Calu3 (cell line): ENCODE measurements around the gene ANO4. TPM values are rescaled to one million over a fixed set of nuclear protein-coding genes. Genes with fewer than 3 reads are reported as not detected.

Source experiments
- BruUV-seq: library from RNA; stranded (reverse); fragments of 400-500 nt; replicated peaks from 2 replicates; lab custom pipeline; 2021; lab: Mats Ljungman, UMichigan
- CTCF ChIA-PET: fragments of 300-600 bp; sonication (Branson Sonifier 250); formaldehyde crosslinking; loops from one replicate; lab custom pipeline; 2022; ENCODE audit warnings: antibody characterized with exemption; lab: Charles Lee
- DNase-seq: peaks from one replicate; pipeline ENCODE4 v3.0.0; 2022
- H3K27ac Mint-ChIP-seq: one replicate; pipeline ENCODE4 v1.8.0; 2022; ENCODE audit warnings: mixed read lengths; ENCODE audit not compliant: unreplicated experiment
- H3K27me3 Mint-ChIP-seq: one replicate; pipeline ENCODE4 v1.8.0; 2022; ENCODE audit warnings: mixed read lengths; ENCODE audit not compliant: unreplicated experiment
- H3K36me3 Mint-ChIP-seq: one replicate; pipeline ENCODE4 v1.8.0; 2022; ENCODE audit warnings: mild to moderate bottlenecking, moderate library complexity, mixed read lengths; ENCODE audit not compliant: insufficient read depth, unreplicated experiment
- H3K4me1 Mint-ChIP-seq: one replicate; pipeline ENCODE4 v1.8.0; 2022; ENCODE audit warnings: mild to moderate bottlenecking, low read depth, mixed read lengths; ENCODE audit not compliant: unreplicated experiment
- H3K4me3 Mint-ChIP-seq: one replicate; pipeline ENCODE4 v1.8.0; 2022; ENCODE audit warnings: mild to moderate bottlenecking, low read depth, moderate library complexity, mixed read lengths; ENCODE audit not compliant: unreplicated experiment
- H3K9me3 Mint-ChIP-seq: one replicate; pipeline ENCODE4 v1.8.0; 2022; ENCODE audit warnings: low read depth, mixed read lengths; ENCODE audit not compliant: unreplicated experiment
- CTCF ChIP-seq: fragments of 200-600 bp; IDR thresholded peaks from one replicate; pipeline ENCODE4 v1.8.0; 2022; ENCODE audit warnings: antibody characterized with exemption; ENCODE audit not compliant: unreplicated experiment
- intact Hi-C: fragments of 100-400 bp; cut with micrococcal nuclease; formaldehyde crosslinking; loops from one replicate; pipeline ENCODE4 v1.10.0; 2022; ENCODE audit not compliant: unreplicated experiment
- total RNA-seq: library from RNA; stranded (reverse); gene quantifications from 2 replicates; pipeline ENCODE4 v1.2.3, GENCODE V29; 2022

ANO4 gene
- total RNA-seq, 1 experiment from 2014 or later, result 1.9 TPM

DNA sequence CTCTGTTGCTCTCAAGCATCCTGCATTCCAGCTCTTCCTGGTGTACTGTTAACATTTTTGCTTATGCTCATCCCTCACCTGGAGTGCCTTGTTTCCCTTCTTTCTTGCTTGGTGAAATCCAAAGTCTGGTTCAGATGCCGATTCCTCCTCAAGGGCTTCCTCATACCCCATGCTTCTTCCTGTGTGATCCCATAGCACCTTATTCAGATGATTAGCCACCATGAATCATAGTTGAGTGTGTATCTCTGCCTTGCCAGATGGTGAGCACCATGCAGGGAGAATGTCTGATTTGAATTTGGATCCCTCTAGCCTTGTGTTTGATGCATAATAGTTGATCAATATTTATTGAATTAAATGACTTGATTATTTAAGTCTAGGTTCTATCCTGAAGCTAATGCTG is 39.4 kb upstream of the ANO4 start:
- Mint-ChIP-seq H3K27me3 (no peaks in the 10 kb centered on the region), H3K27ac (no peak overlapping the region), H3K36me3 (no peaks in the 10 kb centered on the region), H3K4me3 (no peak overlapping the region), H3K4me1 (no peaks in the 10 kb centered on the region), H3K9me3 (no peaks in the 10 kb centered on the region)
- BruUV-seq, result no TSS peak
- TF ChIP-seq CTCF, result no peak
- CTCF ChIA-PET, result no interaction called here
- DNase-seq, result no peak
- intact Hi-C loops, result no loop called here

DNA sequence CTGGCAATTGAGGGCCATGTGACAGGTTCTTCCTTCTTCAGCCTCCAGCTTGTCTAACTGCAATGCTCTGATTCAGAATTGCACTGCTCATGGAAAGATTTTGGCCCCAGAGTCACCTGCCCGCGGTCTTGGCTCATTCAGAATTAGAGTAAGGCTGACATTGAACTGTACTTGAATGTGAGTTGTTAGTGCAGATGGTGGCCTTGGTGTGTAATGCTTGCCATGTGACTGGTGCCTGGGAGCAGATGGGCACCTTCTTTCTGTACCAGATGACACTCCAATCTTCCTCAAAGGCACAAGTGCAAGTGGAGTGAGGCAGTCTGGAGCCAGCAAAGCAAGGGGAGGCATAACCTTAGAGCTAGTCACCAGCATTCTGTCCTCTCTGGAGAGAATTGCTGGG is 36.5 kb upstream of the ANO4 start:
- no peaks in the 10 kb centered on the region for H3K36me3 Mint-ChIP-seq
- intact Hi-C loops, result no loop called here
- DNase-seq, result no peak
- TF ChIP-seq CTCF, result no peak
- no TSS peak for BruUV-seq
- H3K27ac Mint-ChIP-seq, result no peak overlapping the region
- peaks cover 13% of the 10 kb centered on the region for H3K27me3 Mint-ChIP-seq
- H3K4me1 Mint-ChIP-seq, result no peaks in the 10 kb centered on the region
- CTCF ChIA-PET, result no interaction called here
- no peaks in the 10 kb centered on the region for H3K9me3 Mint-ChIP-seq
- H3K4me3 Mint-ChIP-seq, result no peak overlapping the region

DNA sequence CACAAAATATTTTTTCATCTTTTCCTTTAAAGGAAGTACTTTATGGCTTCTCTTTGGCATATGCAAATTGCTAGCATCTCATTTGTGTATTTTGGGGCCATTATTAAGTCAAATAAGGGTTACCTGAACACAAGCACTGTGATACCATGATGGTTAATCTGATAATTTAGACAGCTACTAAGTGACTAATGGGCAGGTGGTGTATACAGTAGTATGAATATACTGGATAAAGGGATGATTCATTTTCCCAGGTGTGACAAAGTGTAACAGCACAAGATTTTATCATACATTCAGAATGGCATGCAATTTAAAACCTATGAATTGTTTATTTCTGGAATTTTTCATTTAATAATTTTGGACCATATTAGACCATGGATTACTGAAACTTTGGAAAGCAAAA is 27.2 kb upstream of the ANO4 start:
- intact Hi-C loops, result loop anchor here (10.0 kb wide), 1 partner anchor 57 kb away; no protein-coding TSS in a partner anchor
- no peaks in the 10 kb centered on the region for H3K4me1 Mint-ChIP-seq
- H3K27me3 Mint-ChIP-seq, result no peaks in the 10 kb centered on the region
- CTCF ChIA-PET, result interaction anchor here (0.8 kb wide), 1 partner anchor 213 kb away, joined by 3 read pairs; no protein-coding TSS in a partner anchor
- no peak for DNase-seq
- no peak overlapping the region for H3K4me3 Mint-ChIP-seq
- H3K9me3 Mint-ChIP-seq, result peaks cover 2% of the 10 kb centered on the region
- H3K36me3 Mint-ChIP-seq, result no peaks in the 10 kb centered on the region
- BruUV-seq, result no TSS peak
- H3K27ac Mint-ChIP-seq, result no peak overlapping the region
- no peak for TF ChIP-seq CTCF

DNA sequence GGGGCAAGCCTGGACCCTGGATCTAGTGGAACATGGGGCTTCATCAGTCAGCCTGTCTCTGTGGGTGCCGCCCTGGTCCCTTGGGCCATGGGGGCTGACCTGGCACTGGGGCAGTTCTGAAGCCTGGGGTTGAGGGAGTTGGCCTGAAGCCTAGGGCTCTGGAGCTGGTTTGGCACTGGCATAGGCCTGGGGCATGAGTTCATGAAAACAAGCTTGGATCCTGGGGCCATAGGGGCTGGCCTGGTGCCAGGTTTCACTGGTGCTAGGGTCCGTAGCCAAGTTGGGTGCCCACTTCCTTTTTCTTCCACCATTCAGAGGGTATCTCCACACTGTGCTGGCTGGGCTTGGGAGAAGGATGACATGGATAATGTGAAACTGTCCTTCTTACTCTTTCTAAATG is 26.6 kb upstream of the ANO4 start:
- H3K9me3 Mint-ChIP-seq, result peaks cover 2% of the 10 kb centered on the region
- no peaks in the 10 kb centered on the region for H3K4me1 Mint-ChIP-seq
- H3K27me3 Mint-ChIP-seq, result no peaks in the 10 kb centered on the region
- BruUV-seq, result no TSS peak
- no peak for DNase-seq
- H3K27ac Mint-ChIP-seq, result no peak overlapping the region
- CTCF ChIA-PET, result interaction anchor here (0.7 to 0.8 kb wide), 2 partner anchors 52 to 213 kb away, joined by 3 read pairs; no protein-coding TSS in a partner anchor
- intact Hi-C loops, result loop anchor here (10.0 kb wide), 1 partner anchor 57 kb away; no protein-coding TSS in a partner anchor
- no peak overlapping the region for H3K4me3 Mint-ChIP-seq
- no peaks in the 10 kb centered on the region for H3K36me3 Mint-ChIP-seq
- no peak for TF ChIP-seq CTCF
